DOHH2 (cell line): ENCODE results near the gene GPR171.

Experiments used
- H3F3A ChIP-seq: fragments of 200-600 bp; sonication (generic), shearing (Covaris generic); 2 replicates; pipeline ENCODE4 v1.6.0; 2016; ENCODE audit warnings: antibody characterized with exemption, mild to moderate bottlenecking; ENCODE audit not compliant: control insufficient read depth, insufficient read depth
- H3K27ac ChIP-seq: fragments of 200-600 bp; sonication (generic); 2 replicates; pipeline ENCODE4 v1.5.1; 2014; ENCODE audit warnings: low read depth, mild to moderate bottlenecking, low read length, moderate library complexity
- H3K27me3 ChIP-seq: fragments of 200-600 bp; sonication (generic); 2 replicates; pipeline ENCODE4 v1.6.1; 2014; ENCODE audit warnings: mild to moderate bottlenecking, low read length, mixed read lengths; ENCODE audit not compliant: control insufficient read depth
- H3K36me3 ChIP-seq: fragments of 200-600 bp; sonication (generic); 2 replicates; pipeline ENCODE4 v1.6.1; 2014; ENCODE audit warnings: mild to moderate bottlenecking, low read length, moderate library complexity, mixed read lengths; ENCODE audit not compliant: control insufficient read depth
- H3K4me1 ChIP-seq: fragments of 200-600 bp; sonication (generic); 2 replicates; pipeline ENCODE4 v1.6.1; 2014; ENCODE audit warnings: mild to moderate bottlenecking, low read length, mixed read lengths; ENCODE audit not compliant: control insufficient read depth
- H3K4me2 ChIP-seq: fragments of 200-600 bp; sonication (generic); 2 replicates; pipeline ENCODE4 v1.6.0; 2014; ENCODE audit warnings: mild to moderate bottlenecking, low read length, moderate library complexity
- H3K4me3 ChIP-seq: fragments of 200-600 bp; sonication (generic); 2 replicates; pipeline ENCODE4 v1.5.1; 2014; ENCODE audit warnings: mild to moderate bottlenecking, low read length, mixed read lengths
- H3K79me2 ChIP-seq: fragments of 200-600 bp; sonication (generic); 2 replicates; pipeline ENCODE4 v1.6.1; 2014; ENCODE audit warnings: mild to moderate bottlenecking, low read length, mixed read lengths; ENCODE audit not compliant: control insufficient read depth
- H3K9me2 ChIP-seq: fragments of 200-600 bp; sonication (generic); replicated peaks from 2 replicates; pipeline ENCODE4 v1.6.1; 2014; ENCODE audit warnings: mild to moderate bottlenecking, low read length, mixed read lengths; ENCODE audit not compliant: control insufficient read depth
- H3K9me3 ChIP-seq: fragments of 200-600 bp; sonication (generic); 2 replicates; pipeline ENCODE4 v1.6.1; 2014; ENCODE audit warnings: antibody characterized with exemption, low read length, mixed read lengths; ENCODE audit not compliant: control insufficient read depth, insufficient read depth
- H4K20me1 ChIP-seq: fragments of 200-600 bp; sonication (generic); 2 replicates; pipeline ENCODE4 v1.6.0; 2014; ENCODE audit warnings: low read depth, mild to moderate bottlenecking, antibody characterized with exemption, low read length, moderate library complexity; ENCODE audit not compliant: control insufficient read depth, insufficient read depth
- EZH2phosphoT487 ChIP-seq: fragments of 200-600 bp; sonication (generic); IDR thresholded peaks from 2 replicates; pipeline ENCODE4 v1.6.1; 2017; ENCODE audit warnings: borderline replicate concordance, mild to moderate bottlenecking, antibody characterized with exemption, low read length, moderate library complexity, mixed read lengths
- TF ChIP-seq, protein P1 (sequence below): fragments of 200-600 bp; sonication (generic); IDR thresholded peaks from one replicate; pipeline ENCODE4 v1.5.1; 2014; ENCODE audit warnings: antibody characterized with exemption, mild to moderate bottlenecking, low read depth, low read length; ENCODE audit not compliant: poor library complexity, severe bottlenecking

The GPR171 gene

GRCh38 chr3:151183265-151183671 is 19.7 kb downstream of the GPR171 start:
- no peak overlapping the region for H3K4me2 ChIP-seq
- no peaks in the 10 kb centered on the region for H3K9me2 ChIP-seq
- H3K9me3 ChIP-seq = no peaks in the 10 kb centered on the region
- no peaks in the 10 kb centered on the region for H3F3A ChIP-seq
- H4K20me1 ChIP-seq = no peaks in the 10 kb centered on the region
- TF ChIP-seq, protein P1, sequence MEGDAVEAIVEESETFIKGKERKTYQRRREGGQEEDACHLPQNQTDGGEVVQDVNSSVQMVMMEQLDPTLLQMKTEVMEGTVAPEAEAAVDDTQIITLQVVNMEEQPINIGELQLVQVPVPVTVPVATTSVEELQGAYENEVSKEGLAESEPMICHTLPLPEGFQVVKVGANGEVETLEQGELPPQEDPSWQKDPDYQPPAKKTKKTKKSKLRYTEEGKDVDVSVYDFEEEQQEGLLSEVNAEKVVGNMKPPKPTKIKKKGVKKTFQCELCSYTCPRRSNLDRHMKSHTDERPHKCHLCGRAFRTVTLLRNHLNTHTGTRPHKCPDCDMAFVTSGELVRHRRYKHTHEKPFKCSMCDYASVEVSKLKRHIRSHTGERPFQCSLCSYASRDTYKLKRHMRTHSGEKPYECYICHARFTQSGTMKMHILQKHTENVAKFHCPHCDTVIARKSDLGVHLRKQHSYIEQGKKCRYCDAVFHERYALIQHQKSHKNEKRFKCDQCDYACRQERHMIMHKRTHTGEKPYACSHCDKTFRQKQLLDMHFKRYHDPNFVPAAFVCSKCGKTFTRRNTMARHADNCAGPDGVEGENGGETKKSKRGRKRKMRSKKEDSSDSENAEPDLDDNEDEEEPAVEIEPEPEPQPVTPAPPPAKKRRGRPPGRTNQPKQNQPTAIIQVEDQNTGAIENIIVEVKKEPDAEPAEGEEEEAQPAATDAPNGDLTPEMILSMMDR = no peak
- no peak for TF ChIP-seq EZH2phosphoT487
- H3K27ac ChIP-seq = no peak overlapping the region
- no peak overlapping the region for H3K4me3 ChIP-seq
- H3K27me3 ChIP-seq = no peaks in the 10 kb centered on the region
- H3K79me2 ChIP-seq = no peaks in the 10 kb centered on the region
- H3K4me1 ChIP-seq = no peaks in the 10 kb centered on the region
- H3K36me3 ChIP-seq = no peaks in the 10 kb centered on the region

DNA sequence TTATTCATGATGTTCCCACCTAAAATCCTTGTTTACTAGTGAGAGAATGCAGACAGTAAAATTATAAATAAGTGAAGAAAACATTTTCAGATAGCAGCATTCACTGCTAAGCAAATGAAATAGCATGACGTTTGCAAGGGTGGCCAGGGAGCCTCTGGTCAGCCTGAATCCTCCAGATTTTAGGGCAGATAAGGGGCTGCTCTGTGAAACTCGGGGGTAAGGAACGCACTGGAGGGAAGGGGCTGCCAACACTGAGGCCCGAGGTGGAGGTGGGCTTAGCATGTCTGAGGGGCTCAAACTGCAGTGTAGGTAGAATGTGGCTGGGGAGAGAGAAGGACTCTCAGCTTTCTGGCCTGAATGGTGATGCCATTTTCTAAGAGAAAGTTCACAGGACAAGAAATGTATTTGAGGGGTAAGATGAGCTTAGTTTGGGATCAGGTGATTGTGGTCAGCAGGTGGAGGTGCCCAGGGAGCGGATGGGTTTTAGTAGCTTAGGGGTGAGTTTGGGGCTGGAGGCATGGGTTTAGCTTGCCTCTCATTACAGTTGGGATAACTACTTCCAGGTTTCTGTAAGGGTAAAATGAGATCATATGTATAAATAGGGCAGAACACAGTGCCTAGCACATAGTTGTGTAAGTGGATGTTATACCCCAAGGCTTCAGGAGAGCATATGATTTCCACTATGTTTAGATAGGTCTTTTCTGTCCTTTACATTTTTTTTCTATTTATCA is 20.5 kb downstream of the GPR171 start:
- Histone ChIP-seq H3F3A (no peaks in the 10 kb centered on the region), H3K4me1 (no peaks in the 10 kb centered on the region), H3K9me2 (no peaks in the 10 kb centered on the region), H3K27ac (no peak overlapping the region), H3K36me3 (no peaks in the 10 kb centered on the region), H4K20me1 (no peaks in the 10 kb centered on the region), H3K4me2 (no peak overlapping the region), H3K9me3 (no peaks in the 10 kb centered on the region), H3K4me3 (no peak overlapping the region), H3K27me3 (no peaks in the 10 kb centered on the region), H3K79me2 (no peaks in the 10 kb centered on the region)
- TF ChIP-seq, protein P1 = no peak
- TF ChIP-seq EZH2phosphoT487 = no peak

DNA sequence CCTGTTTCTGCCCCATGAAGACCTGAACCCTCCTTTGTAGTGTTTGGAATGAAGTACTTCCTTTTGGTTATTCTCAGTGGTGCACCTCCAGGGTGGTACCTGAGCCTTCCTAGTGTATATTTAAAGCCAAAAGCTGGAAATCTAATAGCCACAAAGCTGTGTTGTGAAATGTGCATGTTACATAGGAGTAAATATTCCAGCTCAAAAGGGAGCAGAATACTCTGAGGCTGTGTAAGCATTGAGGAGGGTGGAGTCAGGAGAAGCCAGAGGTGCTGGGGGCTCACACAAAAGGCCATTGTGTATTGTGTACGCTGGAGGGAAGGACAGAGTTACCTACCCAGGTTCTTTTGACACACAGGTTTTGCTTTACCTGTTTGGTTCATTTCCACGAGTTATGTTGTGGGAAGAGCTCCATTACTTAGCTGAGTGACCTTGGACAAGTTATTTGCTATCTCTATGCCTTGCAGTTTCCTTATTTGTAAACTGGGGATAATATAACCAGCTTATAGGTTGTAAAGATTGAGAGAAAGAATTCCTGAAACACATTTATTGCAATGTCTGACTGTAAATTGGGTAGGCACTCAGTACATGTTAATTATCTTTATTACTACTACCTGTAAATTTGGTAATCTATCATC is 24.7 kb downstream of the GPR171 start:
- Histone ChIP-seq H3K9me3 (no peaks in the 10 kb centered on the region), H4K20me1 (no peaks in the 10 kb centered on the region), H3K9me2 (no peaks in the 10 kb centered on the region), H3K27ac (no peak overlapping the region), H3F3A (no peaks in the 10 kb centered on the region), H3K4me2 (no peak overlapping the region), H3K4me3 (no peak overlapping the region), H3K36me3 (no peaks in the 10 kb centered on the region), H3K79me2 (no peaks in the 10 kb centered on the region), H3K4me1 (no peaks in the 10 kb centered on the region), H3K27me3 (no peaks in the 10 kb centered on the region)
- no peak for TF ChIP-seq EZH2phosphoT487
- TF ChIP-seq, protein P1 = no peak
